ENCODE data around the gene RAB8A.

Gene RAB8A

DNA sequence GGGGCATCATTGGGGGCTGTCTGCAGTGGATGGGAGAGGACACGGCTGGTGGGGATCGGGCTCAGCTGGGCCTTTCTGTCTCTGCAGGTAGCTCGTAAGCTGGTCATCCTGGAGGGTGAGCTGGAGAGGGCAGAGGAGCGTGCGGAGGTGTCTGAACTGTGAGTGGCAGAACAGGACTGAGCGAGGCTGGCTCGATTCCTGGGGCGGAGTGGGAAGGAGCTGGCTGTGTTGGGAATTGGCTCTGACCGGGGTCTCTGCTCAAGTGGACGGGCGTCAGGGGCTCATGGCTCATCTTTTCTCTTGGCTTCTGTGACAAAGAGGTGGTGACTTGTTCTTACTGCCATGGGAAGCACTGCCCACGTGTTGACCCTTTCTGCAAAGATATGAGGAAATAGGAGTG, 23.7 kb upstream of the RAB8A start:
- no peak for TF ChIP-seq CTCF (IDR thresholded peaks at IDR 0.05)

- no peak for TF ChIP-seq CTCF (IDR thresholded peaks at IDR 0.05)
These were observed 23.2 kb upstream of the RAB8A start for GRCh38 chr19:16088351-16089009.

DNA sequence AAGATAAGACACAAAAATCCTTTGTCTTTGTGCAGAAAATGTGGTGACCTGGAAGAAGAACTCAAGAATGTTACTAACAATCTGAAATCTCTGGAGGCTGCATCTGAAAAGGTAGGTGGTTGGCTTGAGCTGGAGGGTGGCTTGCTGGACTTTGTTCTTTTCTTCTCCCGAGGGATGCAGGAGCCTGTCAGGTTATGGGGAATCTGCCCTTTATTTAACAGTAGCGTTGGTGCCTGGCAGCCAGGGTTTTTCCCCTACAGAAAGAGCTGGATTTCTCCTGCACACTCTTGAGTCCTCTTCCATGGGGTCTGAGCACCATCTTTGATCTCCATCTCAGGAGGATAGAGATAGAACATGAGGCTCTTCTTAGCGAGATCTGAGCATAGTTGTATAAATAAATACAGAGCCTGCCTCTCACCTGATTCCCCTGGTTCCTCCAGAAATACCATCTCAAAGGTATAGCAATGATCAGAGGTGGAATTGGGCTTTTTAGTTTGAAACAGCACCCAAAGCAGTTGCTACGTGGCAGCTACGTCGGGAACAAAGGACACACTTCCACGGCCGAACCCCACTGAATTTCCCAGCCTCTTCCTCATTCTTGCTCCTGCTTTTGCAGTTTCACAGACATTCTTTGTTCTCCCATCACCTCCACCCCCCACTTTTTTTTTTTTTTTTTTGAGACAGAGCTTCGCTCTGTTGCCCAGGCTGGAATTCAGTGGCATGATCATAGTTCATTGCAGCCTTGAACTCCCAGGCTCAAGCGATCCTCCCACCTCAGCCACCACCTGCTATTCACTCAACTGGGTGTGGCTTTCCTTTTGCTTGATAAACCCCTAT, 22.5 kb upstream of the RAB8A start:
- TF ChIP-seq CTCF (IDR thresholded peaks at IDR 0.05): no peak

DNA sequence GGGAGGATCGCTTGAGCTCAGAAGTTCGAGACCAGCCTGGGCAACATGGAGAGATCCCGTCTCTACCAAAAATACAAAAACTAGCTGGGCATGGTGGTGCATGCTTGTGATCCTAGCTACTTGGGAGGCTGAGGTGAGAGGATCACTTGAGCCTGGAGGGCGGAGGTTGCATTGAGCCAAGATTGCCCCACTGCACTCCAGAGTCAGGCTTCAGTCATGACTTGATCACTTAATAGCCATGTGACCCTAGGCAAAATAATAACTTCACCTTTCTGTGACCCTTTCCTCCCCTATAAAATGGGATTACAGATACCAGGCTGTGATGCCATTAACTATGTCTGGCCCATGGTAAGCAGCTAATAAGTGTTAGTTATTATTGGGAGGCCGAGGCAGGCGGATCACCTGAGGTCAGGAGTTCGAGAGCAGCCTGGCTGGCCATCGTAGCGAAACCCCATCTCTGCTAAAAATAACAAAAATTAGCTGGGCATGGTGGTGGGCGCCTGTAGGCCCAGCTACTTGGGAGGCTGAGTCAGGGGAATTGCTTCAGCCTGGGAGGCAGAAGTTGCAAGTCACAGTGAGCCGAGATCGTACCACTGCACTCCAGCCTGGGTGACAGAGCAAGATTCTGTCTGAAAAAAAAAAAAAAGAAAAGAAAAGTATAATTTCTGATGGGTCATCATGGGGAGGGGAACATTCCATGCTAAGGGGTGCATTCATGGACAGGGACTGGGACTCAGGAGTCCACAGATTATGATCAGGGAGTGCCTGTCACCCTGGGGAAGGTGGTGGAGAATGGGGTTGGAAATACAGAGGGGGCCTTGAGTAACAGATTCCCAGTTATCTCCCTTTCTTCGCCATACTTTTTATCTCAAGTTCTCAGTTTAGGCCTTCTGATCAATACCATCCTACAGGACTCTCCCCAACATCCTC, 19.9 kb upstream of the RAB8A start:
- TF ChIP-seq CTCF (IDR thresholded peaks at IDR 0.05): no peak

DNA sequence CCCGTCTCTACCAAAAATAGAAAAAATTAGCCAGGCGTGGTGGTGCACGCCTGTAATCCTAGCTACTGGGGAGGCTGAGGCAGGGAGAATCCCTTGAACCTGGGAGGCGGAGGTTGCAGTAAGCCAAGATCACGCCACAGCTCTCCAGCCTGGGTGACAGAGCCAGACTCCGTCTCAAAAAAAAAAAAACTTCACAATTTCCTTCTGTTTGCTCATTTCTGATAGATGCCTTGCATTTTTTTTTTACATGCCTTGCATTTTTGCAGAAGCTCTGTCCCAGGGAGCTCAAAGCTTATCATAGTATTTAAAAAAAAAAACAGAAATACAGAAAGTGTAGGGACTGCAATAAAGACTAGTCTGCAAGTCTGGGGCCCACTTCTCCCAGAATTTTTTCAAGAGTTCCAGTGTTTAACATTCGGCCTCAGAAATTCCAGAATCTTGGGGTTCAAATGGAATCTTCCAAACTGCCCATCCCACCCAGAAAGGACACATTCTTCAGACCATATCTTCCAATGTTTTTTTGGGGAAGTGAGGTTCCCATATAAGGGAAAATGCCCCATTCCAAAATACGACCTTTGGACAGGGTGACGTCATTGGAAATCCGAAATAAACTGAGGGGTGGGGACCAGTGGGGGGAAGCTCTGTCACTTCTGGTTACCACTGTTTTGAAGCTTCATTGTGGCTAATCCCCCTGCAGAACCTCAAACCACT, 17.2 kb upstream of the RAB8A start:
- no peak for TF ChIP-seq CTCF (IDR thresholded peaks at IDR 0.05)

- no peak for TF ChIP-seq CTCF (IDR thresholded peaks at IDR 0.05)
These were observed 16.6 kb upstream of the RAB8A start for GRCh38 chr19:16095071-16095571.
